Myocyte (in vitro differentiated cells): Measurements from ENCODE around the gene TNP2. TPM values are rescaled to one million over a fixed set of nuclear protein-coding genes. Genes with fewer than 3 reads are reported as not detected.

Experiments
- DNase-seq: peaks from one replicate; pipeline ENCODE4 v3.0.0-alpha.2; 2012; ENCODE audit warnings: low read depth
- polyA plus RNA-seq: library from polyadenylated mRNA; unstranded; fragments of >200 nt; gene quantifications from one replicate; pipeline ENCODE4 v1.2.1, GENCODE V29; 2012; ENCODE audit warnings: missing spikeins
- total RNA-seq: library from RNA; depleted of rRNA; stranded (reverse); fragments of >200 nt; gene quantifications from 2 replicates; pipeline ENCODE4 v1.2.3, GENCODE V29; 2014

The TNP2 gene
- not detected in 2 replicates for total RNA-seq
- not detected for polyA plus RNA-seq

DNA sequence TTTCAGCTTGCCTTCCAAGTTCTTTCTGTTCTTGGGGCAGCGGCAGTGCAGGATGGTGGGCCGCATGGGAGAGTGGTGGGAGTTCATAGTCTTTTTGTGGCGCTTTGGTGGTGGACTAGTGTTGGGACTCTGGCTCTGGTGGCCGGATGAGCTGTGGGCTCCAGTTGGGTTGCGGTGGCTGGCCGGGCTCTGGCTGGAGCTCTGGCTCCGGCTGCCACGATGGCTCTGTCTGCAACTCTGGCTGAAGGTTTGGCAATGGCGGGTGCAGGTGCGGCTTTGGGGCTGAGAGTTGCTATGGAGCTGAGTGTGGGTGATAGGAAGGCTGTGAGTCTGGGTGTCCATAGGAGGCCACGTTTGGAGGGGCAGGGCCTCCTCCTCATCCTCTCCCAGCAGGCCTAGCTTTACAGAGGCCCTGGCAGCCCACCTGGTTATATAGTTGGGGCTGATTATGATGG, at the start of gene TNP2:
Gene TNP2 (minus strand): TSS at position 405 of the 455 bp plus-strand sequence. CDS start 63 bp downstream, at position 342.
- no peak for DNase-seq

DNA sequence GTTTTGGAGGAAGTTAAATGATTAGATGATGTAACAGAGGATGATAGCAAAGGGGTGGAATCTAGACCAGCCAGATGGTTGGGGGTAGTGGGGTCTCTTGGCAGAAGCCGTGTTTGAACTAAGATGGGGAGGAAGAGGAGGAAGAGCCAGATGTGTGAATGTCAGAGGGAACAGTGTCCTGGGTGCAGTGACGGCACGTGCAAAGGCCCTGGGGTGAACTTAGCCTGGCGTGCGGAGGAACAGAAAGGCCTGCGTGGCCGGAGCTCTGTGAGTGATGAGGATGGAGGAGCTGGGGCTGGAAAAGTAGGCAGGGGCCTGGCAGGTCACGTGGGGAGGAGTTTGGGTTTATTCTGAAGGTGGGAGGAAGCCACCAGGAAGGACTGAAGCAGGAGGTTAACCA, 49.7 kb upstream of the TNP2 start:
- DNase-seq: no peak

DNA sequence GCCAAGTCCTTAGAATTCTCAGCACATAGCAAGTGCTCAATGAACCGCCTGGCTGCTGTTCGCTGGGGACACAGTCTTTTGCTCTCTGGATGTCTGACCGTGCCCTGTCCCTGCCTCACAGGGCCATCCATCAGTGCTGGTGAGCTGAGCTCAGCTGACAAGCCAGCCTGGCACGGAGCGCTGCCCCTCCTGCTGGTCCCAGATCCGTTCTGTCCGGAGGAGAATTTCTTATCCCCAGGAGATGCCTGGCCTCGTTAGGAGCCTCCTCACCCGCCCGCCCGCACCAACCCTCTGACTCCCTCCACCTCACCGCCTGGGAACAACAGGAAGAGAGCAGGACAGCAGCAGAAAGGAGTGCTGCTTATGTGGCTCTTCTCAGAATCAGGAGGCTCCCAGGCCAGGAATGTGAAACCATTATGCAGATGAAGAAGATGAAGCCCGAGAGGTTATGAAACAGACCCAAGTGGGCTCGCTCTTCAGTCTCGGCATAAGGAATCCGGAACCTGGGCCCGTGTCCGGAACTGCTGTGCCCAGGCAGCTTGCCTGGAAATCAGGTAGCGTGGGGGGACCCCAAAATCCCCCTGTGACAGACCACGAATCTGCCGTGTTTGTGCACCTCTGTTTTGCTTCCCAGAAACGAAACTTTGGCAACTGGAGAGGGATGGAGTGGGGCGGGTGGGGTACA, 47.3 kb upstream of the TNP2 start:
- no peak for DNase-seq

DNA sequence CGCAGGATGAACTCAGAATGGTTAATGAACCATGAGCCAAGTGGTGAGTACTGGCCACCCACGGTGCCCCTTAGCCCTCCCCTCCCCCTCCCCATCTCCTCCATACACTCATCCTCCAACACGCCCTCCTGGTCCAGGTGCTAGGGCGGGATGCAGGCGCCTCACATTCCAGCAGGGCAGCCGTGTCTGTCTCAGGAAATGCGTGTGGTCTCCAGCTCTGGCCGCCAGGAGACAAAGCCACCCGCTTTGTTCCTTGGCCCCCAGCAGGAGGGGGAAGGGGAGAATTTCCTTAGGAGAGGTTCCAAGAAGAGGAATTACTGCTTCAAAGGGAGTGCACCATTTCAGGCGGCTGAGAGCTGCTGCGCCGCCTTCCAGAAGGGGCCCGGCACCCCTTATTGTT, 46.4 kb upstream of the TNP2 start:
- DNase-seq: no peak

DNA sequence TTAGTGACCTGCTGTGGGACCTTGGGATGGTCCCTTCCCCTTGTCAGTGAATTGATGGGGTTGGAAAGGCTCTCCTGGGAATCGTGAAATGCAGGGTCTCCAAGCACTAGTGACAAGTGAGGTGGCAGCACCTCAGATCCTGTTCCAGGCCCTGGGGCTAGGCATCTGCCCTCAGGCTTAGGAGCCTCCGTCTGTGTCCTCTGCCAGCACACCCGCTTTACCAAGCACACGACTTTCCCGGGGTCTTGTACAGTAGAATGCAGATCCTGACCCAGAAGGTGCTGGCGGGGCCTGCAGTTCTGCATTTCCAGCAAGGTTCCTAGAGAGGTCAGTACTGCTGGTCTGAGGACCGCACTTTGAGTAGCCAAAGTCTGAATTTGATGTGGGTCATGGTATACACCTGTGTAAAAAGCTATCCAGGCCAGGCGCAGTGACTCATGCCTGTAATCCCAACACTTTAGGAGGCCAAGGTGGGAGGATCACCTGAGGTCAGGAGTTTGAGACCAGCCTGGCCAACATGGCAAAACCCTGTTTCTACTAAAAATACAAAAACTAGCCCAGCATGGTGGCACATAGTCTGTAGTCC, 45.3 kb upstream of the TNP2 start:
- DNase-seq: no peak

DNA sequence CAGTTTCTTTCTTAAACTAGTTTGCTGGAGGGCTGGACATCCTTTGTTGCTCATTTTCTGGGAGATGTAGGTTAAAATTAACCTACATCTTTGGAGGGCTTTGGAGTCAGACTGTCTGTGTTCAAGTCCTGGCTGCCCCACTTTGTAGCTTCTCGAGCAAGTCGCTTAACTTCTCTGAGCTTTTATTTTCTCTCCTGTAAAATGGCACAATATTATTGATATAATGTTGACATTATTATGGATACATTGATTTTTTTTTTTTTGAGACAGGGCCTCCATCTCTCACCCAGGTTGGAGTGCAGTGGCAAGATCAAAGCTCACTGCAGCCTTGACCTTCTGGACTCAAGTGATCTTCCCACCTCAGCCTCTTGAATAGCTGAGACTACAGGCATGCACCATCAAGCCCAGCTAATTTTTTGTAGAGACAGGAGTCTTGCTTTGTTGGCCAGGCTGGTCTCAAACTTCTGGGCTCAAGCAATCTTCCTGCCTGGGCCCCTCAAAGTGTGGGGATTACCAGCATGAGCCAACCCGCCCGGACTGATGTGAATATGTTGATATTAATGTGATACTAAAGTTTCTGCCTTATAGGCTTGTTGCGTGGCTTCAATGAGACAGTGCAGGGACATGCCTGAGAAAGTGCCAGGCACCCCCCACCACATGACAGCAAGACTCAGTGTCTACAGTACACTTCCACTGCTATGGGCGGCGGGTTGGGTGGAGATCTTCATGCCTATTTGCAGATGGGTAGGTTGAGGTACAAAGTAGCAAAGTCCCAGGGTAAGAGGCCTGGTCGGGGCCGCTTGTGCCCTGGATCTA, 44.6 kb upstream of the TNP2 start:
- DNase-seq: no peak

DNA sequence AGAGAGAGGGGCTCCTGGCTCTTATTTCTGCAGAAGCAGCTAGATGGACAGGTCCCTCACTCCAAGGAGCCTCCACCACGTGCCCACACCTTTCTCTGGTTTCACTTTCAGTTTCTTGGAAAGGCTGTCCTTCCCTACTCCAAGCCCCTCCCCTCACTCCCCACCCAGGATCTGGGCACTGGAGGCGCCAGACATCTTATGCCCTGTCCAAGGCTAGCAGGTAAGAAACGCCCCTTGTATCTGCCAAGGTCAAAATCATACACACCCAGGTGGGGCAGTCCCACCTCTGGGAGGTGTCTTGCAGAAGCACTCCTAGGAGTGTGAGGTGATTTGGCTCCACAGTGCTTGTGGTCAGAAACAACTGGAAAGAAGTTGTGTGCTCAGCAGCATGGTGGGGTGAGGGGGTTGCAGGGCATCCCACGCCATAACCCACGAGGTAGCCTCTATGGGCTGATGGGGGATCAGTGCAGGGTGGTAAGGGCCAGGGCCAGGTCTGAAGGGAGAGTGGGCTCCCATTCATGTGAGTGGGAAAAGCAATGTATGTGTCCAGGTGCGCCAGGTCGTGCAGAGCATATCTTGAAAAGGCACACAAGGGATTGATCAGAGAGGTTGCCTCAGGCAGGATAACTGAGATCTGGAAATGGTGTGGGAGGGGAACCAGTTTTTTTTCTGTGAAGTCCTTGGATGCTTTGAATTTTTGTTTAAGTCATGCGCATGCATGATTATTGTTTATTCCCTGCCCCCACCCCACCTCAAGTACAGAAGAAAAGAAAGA, 43.8 kb upstream of the TNP2 start:
- DNase-seq: no peak

DNA sequence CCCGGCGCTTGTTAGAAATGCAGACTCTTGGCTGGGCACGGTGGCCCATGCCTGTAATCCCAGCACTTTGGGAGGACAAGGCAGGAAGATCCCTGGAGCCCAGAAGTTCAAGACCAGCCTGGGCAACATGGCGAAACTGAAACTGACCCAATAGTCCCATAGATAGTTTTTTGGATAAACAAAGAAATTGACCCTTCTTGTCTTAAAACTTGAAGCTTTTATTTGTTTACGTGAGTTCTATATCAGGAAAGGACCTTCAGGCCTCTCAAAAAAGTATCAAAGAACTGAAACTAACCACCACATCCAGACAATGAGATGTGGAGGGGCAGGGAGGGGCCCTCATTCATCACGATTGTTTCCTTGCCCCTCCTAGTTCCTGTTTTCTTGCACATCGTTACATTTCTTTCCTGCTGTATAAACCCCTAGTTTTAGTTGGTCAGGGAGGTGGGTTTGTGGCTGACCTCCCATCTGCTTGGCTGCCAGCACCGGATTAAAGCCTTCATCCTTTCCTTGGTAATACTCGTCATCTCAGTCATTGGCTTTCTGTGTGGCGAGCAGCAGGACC, 42.0 kb upstream of the TNP2 start:
- DNase-seq: no peak

DNA sequence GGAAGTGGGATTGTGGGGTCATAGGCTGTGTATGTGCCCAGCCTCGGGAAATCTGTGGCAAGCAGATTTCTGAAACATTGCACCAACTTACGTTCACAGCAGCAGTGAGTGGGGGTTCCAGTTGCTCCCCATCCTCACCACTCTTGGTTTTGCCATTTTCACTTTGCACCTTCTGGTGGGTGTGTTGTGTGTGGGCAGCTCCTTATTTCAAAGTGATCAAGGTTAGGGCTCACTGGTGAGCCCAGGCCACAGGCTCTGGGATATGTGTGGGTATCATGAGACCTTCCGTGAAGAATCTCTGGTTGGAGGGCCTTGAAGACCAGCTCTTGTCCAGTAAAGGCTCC, 41.5 kb upstream of the TNP2 start:
- no peak for DNase-seq

DNA sequence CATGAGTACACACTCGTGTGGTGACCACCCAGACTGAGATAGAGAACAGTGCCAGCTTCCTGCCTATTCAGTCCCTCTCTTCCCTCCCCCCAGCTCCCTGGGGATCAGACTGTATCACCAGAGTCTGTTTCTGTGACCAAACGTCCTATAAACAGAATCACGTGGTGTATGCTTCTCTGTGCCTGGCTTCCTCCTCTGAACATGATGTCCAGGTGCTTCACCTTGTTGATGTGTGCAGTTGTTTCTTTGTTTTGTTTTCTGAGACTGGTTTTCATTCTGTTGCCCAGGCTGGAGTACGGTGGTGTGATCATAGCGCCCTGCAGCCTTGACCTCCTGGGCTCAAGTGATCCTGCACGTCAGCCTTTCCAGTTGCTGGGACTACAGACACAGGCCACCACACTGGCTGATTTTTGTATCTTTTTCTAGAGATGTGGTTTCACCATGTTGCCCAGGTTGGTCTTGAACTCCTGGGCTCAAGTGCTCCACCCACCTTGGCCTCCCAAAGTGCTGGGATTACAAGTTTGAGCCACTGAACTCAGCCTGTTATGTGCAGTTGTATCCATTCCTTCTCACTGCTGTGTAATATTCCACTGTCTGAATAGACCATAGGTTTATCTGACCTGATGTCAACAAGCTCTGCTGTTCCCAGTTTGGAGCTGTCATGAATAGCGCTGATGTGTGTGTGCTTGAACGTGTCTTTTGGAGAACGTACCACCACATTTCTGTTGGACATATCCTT, 40.9 kb upstream of the TNP2 start:
- DNase-seq: no peak

DNA sequence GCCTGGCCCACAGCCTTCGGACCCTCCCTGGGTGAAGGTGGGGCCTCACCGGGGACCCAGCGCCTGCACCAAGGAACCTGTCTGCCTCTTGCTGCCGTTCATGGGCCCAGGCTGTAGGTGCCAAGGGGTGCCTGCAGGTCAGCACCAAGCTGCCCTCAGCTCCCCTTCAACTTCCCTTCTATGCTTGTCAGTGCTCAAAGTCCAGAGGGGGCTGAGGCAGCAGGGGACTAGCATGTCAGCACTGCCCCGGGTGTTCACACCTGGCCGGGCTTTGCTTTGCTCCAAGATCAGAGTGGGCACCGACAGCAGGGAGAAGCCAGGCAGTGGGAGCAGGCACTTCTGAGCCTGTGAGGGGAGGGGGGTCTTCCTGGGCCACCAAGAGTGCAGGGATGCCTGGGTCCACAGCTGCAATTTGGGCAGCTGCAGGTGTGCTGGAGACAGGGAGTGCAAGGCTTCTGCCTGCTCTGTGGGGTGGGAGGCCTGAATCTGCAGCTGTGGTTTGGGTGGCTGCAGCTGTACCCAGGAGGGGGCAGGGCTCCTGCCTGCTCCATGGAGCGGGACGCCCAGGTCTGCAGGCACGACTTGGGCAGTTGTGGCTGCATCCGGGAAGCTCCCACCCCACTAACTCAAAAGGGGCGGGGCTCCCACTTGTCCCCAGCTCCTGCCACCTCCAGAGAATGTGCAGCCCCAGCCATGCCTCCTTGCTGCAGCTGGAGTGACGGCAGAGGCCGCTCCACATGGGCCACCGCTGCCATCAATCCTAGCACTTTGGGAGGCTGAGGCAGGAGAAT, 39.6 kb upstream of the TNP2 start:
- no peak for DNase-seq

DNA sequence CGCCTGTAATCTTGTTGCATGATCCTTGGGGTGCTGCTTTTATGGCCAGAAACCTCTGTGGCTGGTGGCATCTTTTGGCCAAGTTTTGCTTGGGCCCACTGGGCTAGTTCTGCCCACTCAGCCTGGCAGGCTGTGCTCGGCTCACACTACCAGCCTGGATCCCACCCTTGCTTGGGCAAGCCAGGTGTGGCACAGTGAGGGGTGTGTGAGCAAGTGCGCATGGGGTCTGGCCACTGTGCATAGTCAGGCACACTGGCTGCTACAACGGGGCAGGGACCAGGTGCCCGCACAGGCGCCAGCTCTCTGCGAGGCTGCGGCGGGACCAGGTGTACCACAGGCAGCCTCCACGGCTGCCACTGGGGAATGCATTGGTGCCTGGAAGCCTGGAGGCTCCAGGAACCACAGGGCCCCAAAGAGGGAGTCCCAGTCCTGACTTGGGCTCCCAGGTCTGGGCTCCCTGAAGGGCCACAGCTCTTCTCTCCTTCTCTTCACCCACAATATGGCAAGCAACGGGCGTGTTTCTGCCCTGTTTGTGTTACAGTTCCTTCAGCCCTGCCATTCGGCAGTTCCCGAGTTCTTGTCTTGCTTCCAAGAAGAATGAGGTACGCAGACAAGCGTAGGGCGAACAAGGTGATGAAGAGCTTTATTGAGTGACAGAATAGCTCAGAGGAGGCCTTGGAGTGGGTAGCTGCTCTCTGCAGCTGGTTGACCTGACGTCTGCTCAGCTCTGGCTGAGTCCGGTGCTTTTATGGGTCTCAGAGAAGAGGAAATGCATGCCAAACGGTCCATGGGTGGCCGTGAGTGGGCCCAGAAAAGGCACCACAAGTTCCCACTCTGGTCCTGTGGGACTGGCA, 38.7 kb upstream of the TNP2 start:
- DNase-seq: no peak

DNA sequence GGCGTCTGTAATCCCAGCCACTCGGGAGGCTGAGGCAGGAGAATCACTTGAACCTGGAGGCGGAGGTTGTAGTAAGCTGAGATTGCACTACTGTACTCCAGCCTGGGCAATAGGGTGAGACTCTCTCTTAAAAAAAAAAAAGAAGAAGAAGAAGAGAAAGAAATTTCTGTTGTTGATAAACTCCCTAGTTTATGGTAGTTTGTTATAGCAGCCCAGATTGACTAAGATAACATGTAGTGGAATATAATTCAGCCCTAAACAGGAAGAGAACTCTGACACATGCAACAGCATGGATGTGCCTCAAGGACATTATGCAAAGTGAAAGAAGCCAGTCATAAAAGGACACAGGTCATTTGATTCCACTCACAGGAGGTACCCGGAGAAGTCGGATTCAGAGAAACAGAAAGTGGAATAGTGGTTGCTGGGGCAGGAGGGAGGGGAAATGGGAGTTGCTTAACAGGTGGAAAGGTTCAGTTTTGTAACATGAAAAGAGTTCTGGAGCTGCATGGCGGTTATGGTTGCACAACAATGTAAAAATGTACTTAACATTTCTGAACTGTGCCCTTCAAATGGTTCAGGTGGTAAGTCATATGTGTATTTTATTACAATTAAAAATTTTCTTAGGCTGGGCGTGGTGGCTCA, 38.0 kb upstream of the TNP2 start:
- DNase-seq: no peak

DNA sequence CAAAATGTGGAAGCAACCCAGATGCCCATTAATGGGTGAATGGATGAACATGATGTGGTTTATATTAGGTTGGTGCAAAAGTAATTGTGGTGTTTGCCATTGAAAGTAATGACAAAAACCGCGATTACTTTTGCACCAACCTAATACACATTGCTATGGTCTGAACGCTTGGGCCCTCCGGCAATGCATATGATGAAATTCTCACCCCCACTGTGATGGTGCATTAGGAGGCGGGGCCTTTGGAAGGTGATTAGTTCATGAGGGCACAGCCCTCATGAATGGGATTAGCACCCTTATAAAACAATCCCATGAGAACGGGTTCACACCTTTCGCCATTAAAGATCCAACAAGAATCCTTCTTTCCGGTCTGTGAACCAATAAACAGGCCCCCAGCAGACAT, 37.3 kb upstream of the TNP2 start:
- DNase-seq: no peak

DNA sequence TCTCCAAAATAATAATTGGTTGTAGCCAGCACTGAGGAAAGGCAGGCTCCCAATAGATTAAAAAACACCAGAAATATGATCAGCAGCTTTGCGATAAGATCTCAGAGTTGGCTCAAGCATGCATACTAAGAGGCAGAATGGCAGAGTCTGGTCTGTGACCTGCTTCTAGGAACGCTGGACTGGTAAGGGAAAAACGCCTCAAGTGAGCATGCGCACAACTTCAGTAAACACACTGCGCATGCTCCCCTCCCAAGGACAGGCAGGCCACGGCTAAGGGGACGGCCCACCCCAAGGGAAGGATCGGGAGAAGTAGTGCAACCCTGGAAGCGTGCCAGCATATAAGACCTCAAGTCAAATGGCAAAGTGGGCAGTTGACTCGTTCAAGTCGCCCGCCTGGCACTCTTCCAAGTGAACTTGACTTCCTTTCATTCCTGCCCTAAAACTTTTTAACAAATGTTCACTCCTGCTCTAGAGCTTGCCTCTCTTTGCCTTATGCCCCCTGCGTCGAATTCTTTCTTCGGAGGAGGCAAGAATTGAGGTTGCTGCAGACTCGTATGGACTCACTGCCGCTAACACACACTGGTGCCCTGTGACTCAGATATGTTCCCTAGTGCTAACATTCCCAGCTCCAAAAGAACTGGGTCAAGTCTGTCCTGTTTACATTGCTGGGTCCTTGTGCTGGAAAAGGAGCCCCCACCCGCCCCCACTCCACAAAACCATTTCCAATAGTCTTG, 34.4 kb upstream of the TNP2 start:
- DNase-seq: no peak

DNA sequence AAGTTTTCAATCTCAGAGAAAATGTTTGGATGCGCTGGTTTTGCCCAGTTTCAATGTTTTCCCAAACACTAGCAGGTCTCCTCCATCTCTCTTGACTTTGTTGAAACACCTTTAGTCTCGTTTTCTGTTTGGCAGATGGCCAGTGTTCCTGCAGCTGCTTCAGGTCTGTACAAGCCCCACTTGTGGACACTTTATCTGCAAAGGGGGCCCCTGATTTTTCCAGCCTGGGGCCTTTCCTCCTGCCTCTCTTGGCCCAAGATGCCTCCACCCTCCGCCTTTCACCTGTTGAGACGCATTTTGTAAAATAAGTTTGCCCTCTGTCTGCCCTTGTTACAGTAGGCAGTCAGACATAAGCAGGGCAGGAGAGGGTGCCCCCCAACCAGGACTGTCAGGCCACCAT, 33.9 kb upstream of the TNP2 start:
- DNase-seq: no peak

DNA sequence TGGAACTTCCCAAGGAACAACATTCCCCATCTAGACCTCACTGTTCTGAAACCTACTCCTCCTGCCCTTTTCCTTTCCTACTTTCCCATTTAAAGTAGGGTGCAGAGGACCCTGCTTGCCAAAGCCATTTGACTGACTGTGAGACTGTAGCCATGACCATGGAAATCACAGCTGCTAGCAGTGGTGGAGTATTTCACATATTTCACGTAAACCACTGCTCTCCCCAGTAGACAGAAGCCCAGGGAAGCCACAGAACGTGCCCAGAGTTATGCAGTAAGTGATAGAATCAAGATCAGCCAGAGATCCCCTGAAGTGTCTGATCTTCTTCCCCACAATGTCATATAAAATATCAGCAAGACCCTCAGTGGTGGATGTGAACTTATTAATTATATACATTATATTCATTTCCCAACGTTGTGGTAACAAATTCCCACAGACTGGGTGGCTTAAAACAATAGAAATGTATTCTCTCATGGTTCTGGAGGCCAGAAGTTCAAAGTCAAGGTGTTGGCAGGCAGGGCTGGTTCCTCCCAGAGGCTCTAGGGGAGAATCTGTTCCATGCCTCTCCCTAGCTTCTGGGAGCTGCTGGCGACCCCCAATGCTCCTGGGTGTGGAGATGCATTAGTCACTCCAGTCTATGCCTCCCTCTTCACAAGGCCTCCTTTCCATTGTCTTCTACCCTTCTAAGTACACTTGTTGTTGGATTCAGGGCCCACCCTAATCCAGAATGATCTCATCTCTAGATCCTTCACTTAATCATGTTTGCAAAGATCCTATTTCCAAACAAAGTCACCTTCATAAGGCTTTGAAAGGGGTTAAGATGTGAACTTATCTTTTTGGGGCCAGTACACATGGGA, 32.7 kb upstream of the TNP2 start:
- DNase-seq: peak; percentile 60
